Medulla oblongata (tissue), 1 donor: ENCODE results near the gene NPPB.
A peak's percentile ranks its signal among the peaks of the same experiment; 100 is the strongest.

ENCODE experiments used
- DNase-seq: peaks from one replicate; pipeline ENCODE4 v3.0.0-alpha.2; 2015; ENCODE audit errors: extremely low spot score

Gene NPPB

GRCh38 chr1:11881749-11882441 lies 23.1 kb upstream of the NPPB start:
- DNase-seq = no peak

GRCh38 chr1:11880911-11881748 lies 22.4 kb upstream of the NPPB start:
- DNase-seq = peak; percentile 46

GRCh38 chr1:11880181-11880575 lies 21.4 kb upstream of the NPPB start:
- DNase-seq = no peak

GRCh38 chr1:11879311-11880180 lies 20.8 kb upstream of the NPPB start:
- DNase-seq = no peak

- DNase-seq = no peak
These were observed 20.1 kb upstream of the NPPB start for GRCh38 chr1:11878891-11879190.

GRCh38 chr1:11878081-11878890 lies 19.5 kb upstream of the NPPB start:
- no peak for DNase-seq

GRCh38 chr1:11877074-11877473 lies 18.3 kb upstream of the NPPB start:
- DNase-seq = no peak

- no peak for DNase-seq
These were observed 16.3 kb upstream of the NPPB start for GRCh38 chr1:11875094-11875493.

GRCh38 chr1:11874624-11875023 lies 15.9 kb upstream of the NPPB start:
- no peak for DNase-seq

GRCh38 chr1:11874258-11874562 lies 15.5 kb upstream of the NPPB start:
- DNase-seq = no peak

GRCh38 chr1:11873395-11874257 lies 14.9 kb upstream of the NPPB start:
- DNase-seq = no peak

GRCh38 chr1:11872545-11872944 lies 13.8 kb upstream of the NPPB start:
- no peak for DNase-seq

GRCh38 chr1:11869650-11870207 lies 11.0 kb upstream of the NPPB start:
- no peak for DNase-seq

GRCh38 chr1:11869104-11869503 lies 10.4 kb upstream of the NPPB start:
- DNase-seq = no peak

- no peak for DNase-seq
These were observed 9.7 kb upstream of the NPPB start for GRCh38 chr1:11868331-11868980.

GRCh38 chr1:11862890-11863289 lies 4.1 kb upstream of the NPPB start:
- DNase-seq = no peak

GRCh38 chr1:11860587-11860986 lies 1.8 kb upstream of the NPPB start:
- no peak for DNase-seq

- DNase-seq = no peak
These were observed 1.3 kb upstream of the NPPB start for GRCh38 chr1:11860083-11860482.

- DNase-seq = no peak
These were observed 475 bp upstream of the NPPB start for GRCh38 chr1:11858968-11859871.
